ENCODE data around the gene HACL1. TPM values are rescaled to one million over a fixed set of nuclear protein-coding genes. Genes with fewer than 3 reads are reported as not detected.

Gene HACL1
- total RNA-seq, 1 donor from 2014 or later, result 14.0 TPM

- no peak for DNase-seq (ENCODE audit: low read depth, low spot score)
- Mint-ChIP-seq H3K27me3 (ENCODE audit: low read depth) (peaks cover 3% of the 10 kb centered on the region), H3K4me1 (peaks cover 38% of the 10 kb centered on the region), H3K9me3 (no peaks in the 10 kb centered on the region), H3K36me3 (ENCODE audit: low read depth) (no peaks in the 10 kb centered on the region), H3K4me3 (no peak overlapping the region), H3K27ac (ENCODE audit: unreplicated experiment) (peak overlapping the region; percentile 77)
- TF ChIP-seq, protein P1, sequence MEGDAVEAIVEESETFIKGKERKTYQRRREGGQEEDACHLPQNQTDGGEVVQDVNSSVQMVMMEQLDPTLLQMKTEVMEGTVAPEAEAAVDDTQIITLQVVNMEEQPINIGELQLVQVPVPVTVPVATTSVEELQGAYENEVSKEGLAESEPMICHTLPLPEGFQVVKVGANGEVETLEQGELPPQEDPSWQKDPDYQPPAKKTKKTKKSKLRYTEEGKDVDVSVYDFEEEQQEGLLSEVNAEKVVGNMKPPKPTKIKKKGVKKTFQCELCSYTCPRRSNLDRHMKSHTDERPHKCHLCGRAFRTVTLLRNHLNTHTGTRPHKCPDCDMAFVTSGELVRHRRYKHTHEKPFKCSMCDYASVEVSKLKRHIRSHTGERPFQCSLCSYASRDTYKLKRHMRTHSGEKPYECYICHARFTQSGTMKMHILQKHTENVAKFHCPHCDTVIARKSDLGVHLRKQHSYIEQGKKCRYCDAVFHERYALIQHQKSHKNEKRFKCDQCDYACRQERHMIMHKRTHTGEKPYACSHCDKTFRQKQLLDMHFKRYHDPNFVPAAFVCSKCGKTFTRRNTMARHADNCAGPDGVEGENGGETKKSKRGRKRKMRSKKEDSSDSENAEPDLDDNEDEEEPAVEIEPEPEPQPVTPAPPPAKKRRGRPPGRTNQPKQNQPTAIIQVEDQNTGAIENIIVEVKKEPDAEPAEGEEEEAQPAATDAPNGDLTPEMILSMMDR (conservative IDR thresholded peaks at IDR 0.05), result no peak
Measured at GRCh38 chr3:15636028-15636709, 34.8 kb upstream of the HACL1 start.

- Mint-ChIP-seq H3K27me3 (ENCODE audit: low read depth) (peaks cover 3% of the 10 kb centered on the region), H3K4me1 (peaks cover 48% of the 10 kb centered on the region), H3K9me3 (no peaks in the 10 kb centered on the region), H3K4me3 (no peak overlapping the region), H3K27ac (ENCODE audit: unreplicated experiment) (no peak overlapping the region), H3K36me3 (ENCODE audit: low read depth) (no peaks in the 10 kb centered on the region)
- DNase-seq (ENCODE audit: low read depth, low spot score), result no peak
- TF ChIP-seq, protein P1 (conservative IDR thresholded peaks at IDR 0.05), result no peak
Measured at GRCh38 chr3:15635121-15635661, 33.8 kb upstream of the HACL1 start.

DNA sequence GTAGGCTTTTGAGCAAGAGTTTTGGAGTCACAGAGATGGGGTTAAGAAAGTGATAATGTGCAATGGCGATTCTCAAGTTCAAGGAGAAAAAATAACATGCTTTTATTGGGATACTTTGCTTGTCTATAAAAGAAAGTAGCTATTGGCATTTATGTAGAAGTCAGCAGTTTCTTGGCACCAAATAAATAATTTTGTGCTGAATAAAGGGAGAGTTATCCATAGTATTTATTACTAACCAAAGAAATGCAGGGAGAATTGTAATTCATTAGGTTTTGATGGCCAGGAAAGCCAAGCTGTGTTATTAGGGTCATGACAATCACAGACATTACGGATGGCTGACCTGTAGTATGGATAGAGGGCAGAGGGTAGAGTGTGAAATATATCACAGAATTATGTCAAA lies 33.3 kb upstream of the HACL1 start:
- H3K36me3 Mint-ChIP-seq (ENCODE audit: low read depth), result no peaks in the 10 kb centered on the region
- peaks cover 52% of the 10 kb centered on the region for H3K4me1 Mint-ChIP-seq
- no peak overlapping the region for H3K27ac Mint-ChIP-seq (ENCODE audit: unreplicated experiment)
- TF ChIP-seq, protein P1 (conservative IDR thresholded peaks at IDR 0.05), result no peak
- no peaks in the 10 kb centered on the region for H3K9me3 Mint-ChIP-seq
- peaks cover 3% of the 10 kb centered on the region for H3K27me3 Mint-ChIP-seq (ENCODE audit: low read depth)
- no peak for DNase-seq (ENCODE audit: low read depth, low spot score)
- H3K4me3 Mint-ChIP-seq, result no peak overlapping the region

GRCh38 chr3:15633766-15634598 lies 32.6 kb upstream of the HACL1 start:
- Mint-ChIP-seq H3K36me3 (ENCODE audit: low read depth) (no peaks in the 10 kb centered on the region), H3K27ac (ENCODE audit: unreplicated experiment) (no peak overlapping the region), H3K27me3 (ENCODE audit: low read depth) (peaks cover 3% of the 10 kb centered on the region), H3K9me3 (no peaks in the 10 kb centered on the region), H3K4me3 (no peak overlapping the region), H3K4me1 (peaks cover 52% of the 10 kb centered on the region)
- DNase-seq (ENCODE audit: low read depth, low spot score), result no peak
- TF ChIP-seq, protein P1 (conservative IDR thresholded peaks at IDR 0.05), result no peak

DNA sequence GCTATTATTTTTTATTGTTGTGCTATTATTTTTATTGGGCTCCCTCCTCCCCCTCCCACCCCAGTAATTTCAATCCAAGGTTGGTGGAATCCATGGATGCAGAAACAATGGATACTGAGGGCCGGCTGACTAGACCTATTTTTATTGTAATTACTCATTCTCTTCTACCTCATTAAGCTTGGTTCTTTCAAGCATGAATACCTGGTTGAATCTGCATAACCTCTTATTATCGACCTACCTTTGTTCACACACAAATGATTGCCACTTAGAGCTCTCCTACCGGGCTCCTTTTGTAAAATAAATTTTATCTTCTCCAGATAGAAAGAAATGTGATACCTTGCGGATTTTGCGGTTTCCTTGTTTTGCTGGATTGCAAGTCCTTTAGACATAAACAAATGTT lies 31.8 kb upstream of the HACL1 start:
- peaks cover 3% of the 10 kb centered on the region for H3K27me3 Mint-ChIP-seq (ENCODE audit: low read depth)
- H3K4me3 Mint-ChIP-seq, result no peak overlapping the region
- H3K27ac Mint-ChIP-seq (ENCODE audit: unreplicated experiment), result no peak overlapping the region
- peaks cover 52% of the 10 kb centered on the region for H3K4me1 Mint-ChIP-seq
- DNase-seq (ENCODE audit: low read depth, low spot score), result no peak
- TF ChIP-seq, protein P1 (conservative IDR thresholded peaks at IDR 0.05), result no peak
- H3K9me3 Mint-ChIP-seq, result no peaks in the 10 kb centered on the region
- H3K36me3 Mint-ChIP-seq (ENCODE audit: low read depth), result no peaks in the 10 kb centered on the region
